Measurements from ENCODE around the gene TIMM44.

- TF ChIP-seq CTCF (conservative IDR thresholded peaks at IDR 0.05; ENCODE audit: low read length) (no peak), EZH2phosphoT487 (IDR thresholded peaks at IDR 0.05; ENCODE audit: borderline replicate concordance, low read depth, low read length) (no peak)
Measured at GRCh38 chr19:7912697-7913564, 30.5 kb downstream of the TIMM44 start.

Measured in OCI-LY7 (cell line).